Measurements from ENCODE around the gene BNIP3.

- no peak for TF ChIP-seq YY1 (IDR thresholded peaks at IDR 0.05; ENCODE audit: insufficient read depth, insufficient read length)
- TF ChIP-seq ZNF274 (IDR thresholded peaks at IDR 0.05; ENCODE audit: low read depth, low read length): no peak
- no peak for TF ChIP-seq SUZ12 (IDR thresholded peaks at IDR 0.05; ENCODE audit: extremely low read depth, insufficient read depth, insufficient read length)
These were observed 8.4 kb downstream of the BNIP3 start for GRCh38 chr10:131973160-131973951.
